Measurements from ENCODE around the gene NDUFB10. TPM values are rescaled to one million over a fixed set of nuclear protein-coding genes. Genes with fewer than 3 reads are reported as not detected.
A peak's percentile ranks its signal among the peaks of the same experiment; 100 is the strongest.

NDUFB10 gene
- total and polyA plus RNA-seq, 2 experiments from 2014 or later, result 244 to 495 TPM

GRCh38 chr16:1965396-1966001 is 6.2 kb downstream of the NDUFB10 start:
- Histone ChIP-seq H3K4me2 (peak overlapping the region; percentile 98), H2AFZ (no peak overlapping the region), H3K4me3 (peak overlapping the region; percentile 100), H3K9me2 (ENCODE audit: insufficient read depth) (no peaks in the 10 kb centered on the region), H3F3A (replicated peaks; ENCODE audit: low read depth) (peaks cover 34% of the 10 kb centered on the region), H3K27ac (ENCODE audit: low read depth) (0 out of 2 replicates have a peak overlapping the region, but pooled peaks have one; percentile 57), H3K79me2 (replicated peaks; ENCODE audit: insufficient read depth) (peaks cover 39% of the 10 kb centered on the region), H3K36me3 (ENCODE audit: insufficient read depth) (peaks cover 25% of the 10 kb centered on the region), H4K20me1 (replicated peaks; ENCODE audit: insufficient read depth) (peaks cover 23% of the 10 kb centered on the region), H3K4me1 (ENCODE audit: insufficient read depth) (peaks cover 35% of the 10 kb centered on the region; the same call in 1 of the 2 replicates), H3K27me3 (ENCODE audit: insufficient read depth) (no peaks in the 10 kb centered on the region)
- Mint-ChIP-seq H3K4me1 (peaks cover 30% of the 10 kb centered on the region), H3K4me3 (peak overlapping the region; percentile 91), H3K9me3 (peaks cover 8% of the 10 kb centered on the region; the same call in 2 of the 3 replicates), H3K27ac (peak overlapping the region; percentile 97), H3K36me3 (ENCODE audit: low read depth) (peaks cover 41% of the 10 kb centered on the region), H3K27me3 (ENCODE audit: insufficient read depth, low read depth, poor library complexity) (peaks cover 50% of the 10 kb centered on the region)
- DNase-seq (ENCODE audit: low spot score), result no peak
- TF ChIP-seq POLR2AphosphoS5 (IDR thresholded peaks at IDR 0.05; ENCODE audit: low read depth) (no peak), CREB1 (CRISPR knock-in tag; IDR thresholded peaks at IDR 0.05; ENCODE audit: low read depth) (no peak), EZH2phosphoT487 (IDR thresholded peaks at IDR 0.05; ENCODE audit: unreplicated experiment) (no peak), NANOG (IDR thresholded peaks at IDR 0.05; ENCODE audit: borderline replicate concordance) (no peak), ZNF331 (CRISPR knock-in tag; IDR thresholded peaks at IDR 0.05; ENCODE audit: low read depth) (no peak), ETS1 (IDR thresholded peaks at IDR 0.05) (no peak), EZH2 (IDR thresholded peaks at IDR 0.05; ENCODE audit: low read depth, unreplicated experiment) (no peak), REST (IDR thresholded peaks at IDR 0.05; ENCODE audit: unreplicated experiment) (no peak), JUNB (IDR thresholded peaks at IDR 0.05; ENCODE audit: unreplicated experiment) (no peak), ZNF114 (CRISPR knock-in tag; IDR thresholded peaks at IDR 0.05) (no peak), STAT1 (IDR thresholded peaks at IDR 0.05; ENCODE audit: unreplicated experiment) (no peak)
- TF ChIP-seq, protein P1, sequence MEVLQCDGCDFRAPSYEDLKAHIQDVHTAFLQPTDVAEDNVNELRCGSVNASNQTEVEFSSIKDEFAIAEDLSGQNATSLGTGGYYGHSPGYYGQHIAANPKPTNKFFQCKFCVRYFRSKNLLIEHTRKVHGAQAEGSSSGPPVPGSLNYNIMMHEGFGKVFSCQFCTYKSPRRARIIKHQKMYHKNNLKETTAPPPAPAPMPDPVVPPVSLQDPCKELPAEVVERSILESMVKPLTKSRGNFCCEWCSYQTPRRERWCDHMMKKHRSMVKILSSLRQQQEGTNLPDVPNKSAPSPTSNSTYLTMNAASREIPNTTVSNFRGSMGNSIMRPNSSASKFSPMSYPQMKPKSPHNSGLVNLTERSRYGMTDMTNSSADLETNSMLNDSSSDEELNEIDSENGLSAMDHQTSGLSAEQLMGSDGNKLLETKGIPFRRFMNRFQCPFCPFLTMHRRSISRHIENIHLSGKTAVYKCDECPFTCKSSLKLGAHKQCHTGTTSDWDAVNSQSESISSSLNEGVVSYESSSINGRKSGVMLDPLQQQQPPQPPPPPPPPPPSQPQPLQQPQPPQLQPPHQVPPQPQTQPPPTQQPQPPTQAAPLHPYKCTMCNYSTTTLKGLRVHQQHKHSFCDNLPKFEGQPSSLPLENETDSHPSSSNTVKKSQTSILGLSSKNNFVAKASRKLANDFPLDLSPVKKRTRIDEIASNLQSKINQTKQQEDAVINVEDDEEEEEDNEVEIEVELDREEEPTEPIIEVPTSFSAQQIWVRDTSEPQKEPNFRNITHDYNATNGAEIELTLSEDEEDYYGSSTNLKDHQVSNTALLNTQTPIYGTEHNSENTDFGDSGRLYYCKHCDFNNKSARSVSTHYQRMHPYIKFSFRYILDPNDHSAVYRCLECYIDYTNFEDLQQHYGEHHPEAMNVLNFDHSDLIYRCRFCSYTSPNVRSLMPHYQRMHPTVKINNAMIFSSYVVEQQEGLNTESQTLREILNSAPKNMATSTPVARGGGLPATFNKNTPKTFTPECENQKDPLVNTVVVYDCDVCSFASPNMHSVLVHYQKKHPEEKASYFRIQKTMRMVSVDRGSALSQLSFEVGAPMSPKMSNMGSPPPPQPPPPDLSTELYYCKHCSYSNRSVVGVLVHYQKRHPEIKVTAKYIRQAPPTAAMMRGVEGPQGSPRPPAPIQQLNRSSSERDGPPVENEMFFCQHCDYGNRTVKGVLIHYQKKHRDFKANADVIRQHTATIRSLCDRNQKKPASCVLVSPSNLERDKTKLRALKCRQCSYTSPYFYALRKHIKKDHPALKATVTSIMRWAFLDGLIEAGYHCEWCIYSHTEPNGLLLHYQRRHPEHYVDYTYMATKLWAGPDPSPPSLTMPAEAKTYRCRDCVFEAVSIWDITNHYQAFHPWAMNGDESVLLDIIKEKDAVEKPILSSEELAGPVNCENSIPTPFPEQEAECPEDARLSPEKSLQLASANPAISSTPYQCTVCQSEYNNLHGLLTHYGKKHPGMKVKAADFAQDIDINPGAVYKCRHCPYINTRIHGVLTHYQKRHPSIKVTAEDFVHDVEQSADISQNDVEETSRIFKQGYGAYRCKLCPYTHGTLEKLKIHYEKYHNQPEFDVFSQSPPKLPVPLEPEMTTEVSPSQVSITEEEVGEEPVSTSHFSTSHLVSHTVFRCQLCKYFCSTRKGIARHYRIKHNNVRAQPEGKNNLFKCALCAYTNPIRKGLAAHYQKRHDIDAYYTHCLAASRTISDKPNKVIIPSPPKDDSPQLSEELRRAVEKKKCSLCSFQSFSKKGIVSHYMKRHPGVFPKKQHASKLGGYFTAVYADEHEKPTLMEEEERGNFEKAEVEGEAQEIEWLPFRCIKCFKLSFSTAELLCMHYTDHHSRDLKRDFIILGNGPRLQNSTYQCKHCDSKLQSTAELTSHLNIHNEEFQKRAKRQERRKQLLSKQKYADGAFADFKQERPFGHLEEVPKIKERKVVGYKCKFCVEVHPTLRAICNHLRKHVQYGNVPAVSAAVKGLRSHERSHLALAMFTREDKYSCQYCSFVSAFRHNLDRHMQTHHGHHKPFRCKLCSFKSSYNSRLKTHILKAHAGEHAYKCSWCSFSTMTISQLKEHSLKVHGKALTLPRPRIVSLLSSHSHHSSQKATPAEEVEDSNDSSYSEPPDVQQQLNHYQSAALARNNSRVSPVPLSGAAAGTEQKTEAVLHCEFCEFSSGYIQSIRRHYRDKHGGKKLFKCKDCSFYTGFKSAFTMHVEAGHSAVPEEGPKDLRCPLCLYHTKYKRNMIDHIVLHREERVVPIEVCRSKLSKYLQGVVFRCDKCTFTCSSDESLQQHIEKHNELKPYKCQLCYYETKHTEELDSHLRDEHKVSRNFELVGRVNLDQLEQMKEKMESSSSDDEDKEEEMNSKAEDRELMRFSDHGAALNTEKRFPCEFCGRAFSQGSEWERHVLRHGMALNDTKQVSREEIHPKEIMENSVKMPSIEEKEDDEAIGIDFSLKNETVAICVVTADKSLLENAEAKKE (CRISPR knock-in tag; IDR thresholded peaks at IDR 0.05), result no peak
- TF ChIP-seq, protein P2, sequence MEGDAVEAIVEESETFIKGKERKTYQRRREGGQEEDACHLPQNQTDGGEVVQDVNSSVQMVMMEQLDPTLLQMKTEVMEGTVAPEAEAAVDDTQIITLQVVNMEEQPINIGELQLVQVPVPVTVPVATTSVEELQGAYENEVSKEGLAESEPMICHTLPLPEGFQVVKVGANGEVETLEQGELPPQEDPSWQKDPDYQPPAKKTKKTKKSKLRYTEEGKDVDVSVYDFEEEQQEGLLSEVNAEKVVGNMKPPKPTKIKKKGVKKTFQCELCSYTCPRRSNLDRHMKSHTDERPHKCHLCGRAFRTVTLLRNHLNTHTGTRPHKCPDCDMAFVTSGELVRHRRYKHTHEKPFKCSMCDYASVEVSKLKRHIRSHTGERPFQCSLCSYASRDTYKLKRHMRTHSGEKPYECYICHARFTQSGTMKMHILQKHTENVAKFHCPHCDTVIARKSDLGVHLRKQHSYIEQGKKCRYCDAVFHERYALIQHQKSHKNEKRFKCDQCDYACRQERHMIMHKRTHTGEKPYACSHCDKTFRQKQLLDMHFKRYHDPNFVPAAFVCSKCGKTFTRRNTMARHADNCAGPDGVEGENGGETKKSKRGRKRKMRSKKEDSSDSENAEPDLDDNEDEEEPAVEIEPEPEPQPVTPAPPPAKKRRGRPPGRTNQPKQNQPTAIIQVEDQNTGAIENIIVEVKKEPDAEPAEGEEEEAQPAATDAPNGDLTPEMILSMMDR (conservative IDR thresholded peaks at IDR 0.05; ENCODE audit: low read depth in 2 of 2), result no peak
- no peak for ATAC-seq
